H1 (cell line): ENCODE measurements around the gene C17orf114.

Experiments used
- CTCF ChIA-PET: fragments of 300-600 bp; sonication (Branson Sonifier 250); formaldehyde crosslinking; loops from one replicate; lab custom pipeline; 2021; ENCODE audit not compliant: partially characterized antibody; lab: Charles Lee
- POLR2A ChIA-PET: fragments of 300-600 bp; sonication (Branson Sonifier 250); formaldehyde crosslinking; loops from one replicate; lab custom pipeline; 2021; ENCODE audit warnings: inconsistent platforms; ENCODE audit not compliant: partially characterized antibody; lab: Charles Lee
- DNase-seq, 2 experiments: peaks; one replicate each; pipeline versions ENCODE4 v3.0.0 to v3.0.0-alpha.2; 2010 to 2022; ENCODE audit warnings: low spot score in 2 of 2, low read depth in 1 of 2, mixed read lengths in 1 of 2
- FAIRE-seq: peaks from 2 replicates; lab custom pipeline; 2011; peaks lifted over from hg19 to GRCh38; lab: Jason Lieb, UNC
- H2AFZ ChIP-seq: 2 replicates; pipeline ENCODE4 v1.8.1; 2012; ENCODE audit warnings: low read length, inconsistent platforms
- H2AK5ac ChIP-seq: 2 replicates; pipeline ENCODE4 v1.6.1; 2013; ENCODE audit warnings: low read depth, low read length
- H2BK120ac ChIP-seq: replicated peaks from 2 replicates; pipeline ENCODE3; 2013; ENCODE audit warnings: low read depth, low read length, inconsistent platforms
- H2BK12ac ChIP-seq: 2 replicates; pipeline ENCODE4 v1.6.1; 2013; ENCODE audit warnings: low read depth, low read length
- H2BK15ac ChIP-seq: 2 replicates; pipeline ENCODE4 v1.6.1; 2013; ENCODE audit warnings: low read length
- H2BK20ac ChIP-seq: 2 replicates; pipeline ENCODE4 v1.6.1; 2013; ENCODE audit warnings: low read length
- H2BK5ac ChIP-seq: 2 replicates; pipeline ENCODE4 v1.6.1; 2013; ENCODE audit warnings: low read depth, low read length
- H3K14ac ChIP-seq: 2 replicates; pipeline ENCODE4 v1.6.1; 2013; ENCODE audit warnings: inconsistent platforms; ENCODE audit not compliant: insufficient read length
- H3K18ac ChIP-seq: 2 replicates; pipeline ENCODE4 v1.6.1; 2013; ENCODE audit warnings: low read length; ENCODE audit errors: extremely low read depth
- H3K23ac ChIP-seq: 2 replicates; pipeline ENCODE4 v1.6.1; 2013; ENCODE audit warnings: inconsistent platforms; ENCODE audit not compliant: insufficient read length
- H3K23me2 ChIP-seq: 2 replicates; pipeline ENCODE4 v1.6.1; 2013; ENCODE audit warnings: low read depth, low read length
- H3K27ac ChIP-seq: 2 replicates; pipeline ENCODE4 v1.6.1; 2011; ENCODE audit warnings: low read depth, low read length, inconsistent platforms
- H3K27me3 ChIP-seq, 4 experiments: replicated peaks in 1 of 4; 1 replicate in 1 of 4; 2 replicates in 3 of 4; pipeline versions ENCODE4 v1.6.1 to v1.8.1; 2011 to 2013; ENCODE audit warnings: low read length in 3 of 4, mild to moderate bottlenecking in 3 of 4, inconsistent platforms in 2 of 4, mixed read lengths in 2 of 4, moderate library complexity in 1 of 4; ENCODE audit not compliant: control insufficient read depth in 3 of 4, insufficient read depth in 3 of 4; ENCODE audit errors: extremely low read depth in 1 of 4
- H3K36me3 ChIP-seq, 4 experiments: 2 replicates each; pipeline versions ENCODE4 v1.6.1 to v1.8.1; 2011 to 2013; ENCODE audit warnings: mild to moderate bottlenecking in 4 of 4, low read length in 3 of 4, moderate library complexity in 2 of 4, control low read depth in 1 of 4, inconsistent platforms in 1 of 4; ENCODE audit not compliant: insufficient read depth in 4 of 4, control insufficient read depth in 2 of 4
- H3K4ac ChIP-seq: replicated peaks from 2 replicates; pipeline ENCODE3; 2013; ENCODE audit warnings: low read length, low read depth, mixed read lengths, inconsistent platforms; ENCODE audit not compliant: insufficient read length
- H3K4me1 ChIP-seq, 4 experiments: replicated peaks in 1 of 4; 1 replicate in 1 of 4; 2 replicates in 3 of 4; pipeline versions ENCODE4 v1.6.1 to v1.8.1; 2011 to 2013; ENCODE audit warnings: low read length in 3 of 4, inconsistent platforms in 2 of 4, mixed read lengths in 1 of 4; ENCODE audit not compliant: insufficient read depth in 4 of 4, control insufficient read depth in 3 of 4
- H3K4me2 ChIP-seq, 2 experiments: 2 replicates each; pipeline versions ENCODE4 v1.6.1 to v1.8.1; 2011 to 2013; ENCODE audit warnings: low read depth in 2 of 2, low read length in 2 of 2, control low read depth in 1 of 2, inconsistent platforms in 1 of 2, mild to moderate bottlenecking in 1 of 2; ENCODE audit not compliant: insufficient read depth in 1 of 2
- H3K4me3 ChIP-seq, 4 experiments: fragments of 200-600, 300-600 bp in 1 of 4; sonication (generic), shearing (Covaris generic), sonication (Bioruptor Twin) in 1 of 4; 2 replicates each; pipeline versions ENCODE4 v1.5.1 to v1.8.1; 2011 to 2016; ENCODE audit warnings: low read length in 4 of 4, low read depth in 3 of 4, control low read depth in 2 of 4, inconsistent platforms in 2 of 4, mild to moderate bottlenecking in 2 of 4, mixed read lengths in 1 of 4, moderate library complexity in 1 of 4; ENCODE audit not compliant: insufficient read depth in 2 of 4; ENCODE audit errors: extremely low read depth in 1 of 4
- H3K56ac ChIP-seq: replicated peaks from 2 replicates; pipeline ENCODE3; 2013; ENCODE audit warnings: low read depth, mild to moderate bottlenecking, mixed read lengths, low read length, inconsistent platforms; ENCODE audit not compliant: insufficient read length
- H3K79me1 ChIP-seq: 2 replicates; pipeline ENCODE4 v1.6.1; 2013; ENCODE audit warnings: low read depth, low read length, control low read depth
- H3K79me2 ChIP-seq, 2 experiments: 2 replicates each; pipeline versions ENCODE4 v1.6.1 to v1.8.1; 2012 to 2013; ENCODE audit warnings: low read length in 2 of 2, mild to moderate bottlenecking in 2 of 2, inconsistent platforms in 1 of 2; ENCODE audit not compliant: insufficient read depth in 2 of 2, control insufficient read depth in 1 of 2
- H3K9ac ChIP-seq, 4 experiments: replicated peaks in 1 of 4; 1 replicate in 1 of 4; 2 replicates in 3 of 4; pipeline versions ENCODE4 v1.6.1 to v1.8.1; 2011 to 2013; ENCODE audit warnings: low read depth in 3 of 4, low read length in 3 of 4, control low read depth in 2 of 4, mild to moderate bottlenecking in 2 of 4, moderate library complexity in 2 of 4, inconsistent platforms in 1 of 4; ENCODE audit errors: extremely low read depth in 1 of 4
- H3K9me3 ChIP-seq, 2 experiments: 2 replicates each; pipeline versions ENCODE4 v1.6.1 to v1.8.1; 2012 to 2013; ENCODE audit warnings: mild to moderate bottlenecking in 2 of 2, moderate library complexity in 2 of 2, control low read depth in 1 of 2, inconsistent platforms in 1 of 2, low read depth in 1 of 2, low read length in 1 of 2, mixed read lengths in 1 of 2; ENCODE audit not compliant: insufficient read depth in 2 of 2
- H4K20me1 ChIP-seq, 2 experiments: replicated peaks in 1 of 2; 2 replicates each; pipeline versions ENCODE3 to v1.8.1; 2011 to 2013; ENCODE audit warnings: inconsistent platforms in 2 of 2, low read length in 2 of 2, mild to moderate bottlenecking in 1 of 2; ENCODE audit not compliant: insufficient read depth in 2 of 2, control insufficient read depth in 1 of 2
- H4K5ac ChIP-seq: 2 replicates; pipeline ENCODE4 v1.6.1; 2013; ENCODE audit warnings: low read length, low read depth, mixed read lengths, inconsistent platforms; ENCODE audit not compliant: insufficient read length
- H4K8ac ChIP-seq: 2 replicates; pipeline ENCODE4 v1.8.0; 2013; ENCODE audit warnings: mild to moderate bottlenecking, moderate library complexity, low read length, inconsistent platforms; ENCODE audit not compliant: insufficient read depth; ENCODE audit errors: extremely low read depth
- H4K91ac ChIP-seq: replicated peaks from 2 replicates; pipeline ENCODE3; 2013; ENCODE audit warnings: low read length, mixed read lengths, inconsistent platforms; ENCODE audit not compliant: insufficient read length
- YY1 ChIP-seq: IDR thresholded peaks from 2 replicates; pipeline ENCODE4 v1.6.1; 2011; ENCODE audit warnings: low read depth, mild to moderate bottlenecking, low read length
- WGBS, 2 experiments: shearing (Covaris generic) in 1 of 2; methylation state at CpG; one replicate each; pipeline versions ENCODE4 v1.1.6 to v1.1.7; 2013 to 2015; ENCODE audit warnings: low lambda C conversion rate in 2 of 2, mixed read lengths in 2 of 2, inconsistent platforms in 1 of 2, low coverage in 1 of 2, missing lambda C conversion rate in 1 of 2; ENCODE audit not compliant: insufficient replicate concordance in 2 of 2, insufficient coverage in 1 of 2, insufficient read length in 1 of 2; ENCODE audit errors: extremely low coverage in 1 of 2, missing lambda C conversion rate in 1 of 2; 5-methylcytosine and 5-hydroxymethylcytosine counted together

Gene C17orf114

DNA sequence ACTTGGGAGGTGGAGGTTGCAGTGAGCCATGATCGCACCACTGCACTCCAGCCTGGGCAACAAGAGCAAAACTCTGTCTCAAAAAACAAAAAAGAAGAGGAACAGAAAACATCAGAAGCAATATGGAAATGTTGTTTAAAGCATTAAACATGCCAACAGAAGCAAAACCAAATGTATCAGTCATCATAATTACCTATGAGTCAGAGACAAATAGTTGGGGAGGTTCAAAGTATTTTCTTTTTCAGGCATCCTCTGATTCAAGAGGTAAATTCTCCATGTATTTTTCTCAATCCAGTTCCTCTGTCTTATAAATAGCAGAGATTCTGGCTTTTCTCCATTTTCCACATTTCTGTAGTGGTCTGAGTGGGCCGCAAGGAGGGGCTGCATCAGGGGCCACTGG lies 32.5 kb downstream of the C17orf114 start:
- CTCF ChIA-PET, result interaction anchor here (1.5 kb wide), 1 partner anchor 10 kb away, joined by 5 read pairs; no protein-coding TSS in a partner anchor
- no peak overlapping the region for H2AFZ ChIP-seq

More for the DNA sequence above, 32.5 kb downstream of the C17orf114 start:
- no peaks in the 10 kb centered on the region; the same call in 1 of the 2 replicates for H3K79me1 ChIP-seq
- no peaks in the 10 kb centered on the region for H3K27me3 ChIP-seq
- no peak overlapping the region for H2BK5ac ChIP-seq
- H2BK12ac ChIP-seq, result no peak overlapping the region
- no peak overlapping the region for H3K4me2 ChIP-seq
- H3K14ac ChIP-seq, result no peak overlapping the region
- POLR2A ChIA-PET, result no interaction called here
- H4K20me1 ChIP-seq, result no peaks in the 10 kb centered on the region
- H3K9me3 ChIP-seq, result no peaks in the 10 kb centered on the region
- no peak overlapping the region for H2BK120ac ChIP-seq
- no peak overlapping the region for H4K91ac ChIP-seq
- DNase-seq (no peak), FAIRE-seq (no peak)
- H3K23me2 ChIP-seq, result no peaks in the 10 kb centered on the region; the same call in 1 of the 2 replicates
- H3K4me3 ChIP-seq, result no peak overlapping the region
- no peak overlapping the region for H3K56ac ChIP-seq
- H2BK15ac ChIP-seq, result no peak overlapping the region
- no peak overlapping the region for H3K27ac ChIP-seq
- H3K4ac ChIP-seq, result no peak overlapping the region
- no peak overlapping the region for H3K9ac ChIP-seq
- WGBS, 2 experiments, result 86% methylated on average over 2 of the region's 2 CpGs; no CpG with 5 or more reads in 1 of the 2 experiments
- no peak overlapping the region for H2AK5ac ChIP-seq
- H3K79me2 ChIP-seq, result no peaks in the 10 kb centered on the region
- no peak overlapping the region for H4K5ac ChIP-seq
- H3K23ac ChIP-seq, result no peak overlapping the region
- no peaks in the 10 kb centered on the region for H3K4me1 ChIP-seq
- TF ChIP-seq YY1, result no peak
- no peak overlapping the region for H2BK20ac ChIP-seq
- H3K18ac ChIP-seq, result no peak overlapping the region
- H3K36me3 ChIP-seq, result no peaks in the 10 kb centered on the region
- H4K8ac ChIP-seq, result no peak overlapping the region
